Measurements from ENCODE around the gene CYBB. TPM values are rescaled to one million over a fixed set of nuclear protein-coding genes. Genes with fewer than 3 reads are reported as not detected.

The CYBB gene
- polyA plus RNA-seq, 1 donor, result 17.6 TPM

GRCh38 chrX:37786624-37787422, 7.0 kb downstream of the CYBB start:
- DNase-seq (ENCODE audit: low read depth), result no peak

- no peak for DNase-seq (ENCODE audit: low read depth)
Observed at GRCh38 chrX:37787423-37787869, 7.6 kb downstream of the CYBB start.

- no peak for DNase-seq (ENCODE audit: low read depth)
Observed at GRCh38 chrX:37796310-37796709, 16.5 kb downstream of the CYBB start.

GRCh38 chrX:37796805-37797204, 16.9 kb downstream of the CYBB start:
- DNase-seq (ENCODE audit: low read depth), result no peak

GRCh38 chrX:37799936-37800335, 20.1 kb downstream of the CYBB start:
- DNase-seq (ENCODE audit: low read depth), result no peak

- DNase-seq (ENCODE audit: low read depth), result no peak
Observed at GRCh38 chrX:37800717-37801116, 20.9 kb downstream of the CYBB start.

- no peak for DNase-seq (ENCODE audit: low read depth)
Observed at GRCh38 chrX:37802028-37802427, 22.2 kb downstream of the CYBB start.

GRCh38 chrX:37803057-37803456, 23.2 kb downstream of the CYBB start:
- DNase-seq (ENCODE audit: low read depth), result no peak

- DNase-seq (ENCODE audit: low read depth), result no peak
Observed at GRCh38 chrX:37809970-37810369, 30.1 kb downstream of the CYBB start.

- no peak for DNase-seq (ENCODE audit: low read depth)
Observed at GRCh38 chrX:37812110-37812509, 32.3 kb downstream of the CYBB start.

GRCh38 chrX:37813570-37813969, 33.7 kb downstream of the CYBB start:
- DNase-seq (ENCODE audit: low read depth), result no peak

- DNase-seq (ENCODE audit: low read depth), result no peak
Observed at GRCh38 chrX:37815366-37815765, 35.5 kb downstream of the CYBB start.

- DNase-seq (ENCODE audit: low read depth), result no peak
Observed at GRCh38 chrX:37816766-37817165, 36.9 kb downstream of the CYBB start.

- DNase-seq (ENCODE audit: low read depth), result no peak
Observed at GRCh38 chrX:37817176-37817575, 37.3 kb downstream of the CYBB start.

GRCh38 chrX:37817579-37817978, 37.7 kb downstream of the CYBB start:
- DNase-seq (ENCODE audit: low read depth), result no peak

GRCh38 chrX:37818031-37818430, 38.2 kb downstream of the CYBB start:
- DNase-seq (ENCODE audit: low read depth), result no peak

- DNase-seq (ENCODE audit: low read depth), result no peak
Observed at GRCh38 chrX:37820646-37821045, 40.8 kb downstream of the CYBB start.

GRCh38 chrX:37824491-37825214, 44.8 kb downstream of the CYBB start:
- DNase-seq (ENCODE audit: low read depth), result no peak

- DNase-seq (ENCODE audit: low read depth), result no peak
Observed at GRCh38 chrX:37825215-37825842, 45.5 kb downstream of the CYBB start.

GRCh38 chrX:37829721-37830120, 49.9 kb downstream of the CYBB start:
- DNase-seq (ENCODE audit: low read depth), result no peak

- DNase-seq (ENCODE audit: low read depth), result no peak
Observed at GRCh38 chrX:37830371-37830770, 50.5 kb downstream of the CYBB start.

GRCh38 chrX:37834937-37835336, 55.1 kb downstream of the CYBB start:
- no peak for DNase-seq (ENCODE audit: low read depth)

- no peak for DNase-seq (ENCODE audit: low read depth)
Observed at GRCh38 chrX:37840931-37841330, 61.1 kb downstream of the CYBB start.

Data from forelimb muscle (tissue), 1 donor.